ENCODE data around the gene BRD3.
"Not testable (repeated sequence)": the region's sequence is repeated elsewhere in the genome, so short reads cannot be mapped to it uniquely, and the experiment has no call there.

The BRD3 gene

DNA sequence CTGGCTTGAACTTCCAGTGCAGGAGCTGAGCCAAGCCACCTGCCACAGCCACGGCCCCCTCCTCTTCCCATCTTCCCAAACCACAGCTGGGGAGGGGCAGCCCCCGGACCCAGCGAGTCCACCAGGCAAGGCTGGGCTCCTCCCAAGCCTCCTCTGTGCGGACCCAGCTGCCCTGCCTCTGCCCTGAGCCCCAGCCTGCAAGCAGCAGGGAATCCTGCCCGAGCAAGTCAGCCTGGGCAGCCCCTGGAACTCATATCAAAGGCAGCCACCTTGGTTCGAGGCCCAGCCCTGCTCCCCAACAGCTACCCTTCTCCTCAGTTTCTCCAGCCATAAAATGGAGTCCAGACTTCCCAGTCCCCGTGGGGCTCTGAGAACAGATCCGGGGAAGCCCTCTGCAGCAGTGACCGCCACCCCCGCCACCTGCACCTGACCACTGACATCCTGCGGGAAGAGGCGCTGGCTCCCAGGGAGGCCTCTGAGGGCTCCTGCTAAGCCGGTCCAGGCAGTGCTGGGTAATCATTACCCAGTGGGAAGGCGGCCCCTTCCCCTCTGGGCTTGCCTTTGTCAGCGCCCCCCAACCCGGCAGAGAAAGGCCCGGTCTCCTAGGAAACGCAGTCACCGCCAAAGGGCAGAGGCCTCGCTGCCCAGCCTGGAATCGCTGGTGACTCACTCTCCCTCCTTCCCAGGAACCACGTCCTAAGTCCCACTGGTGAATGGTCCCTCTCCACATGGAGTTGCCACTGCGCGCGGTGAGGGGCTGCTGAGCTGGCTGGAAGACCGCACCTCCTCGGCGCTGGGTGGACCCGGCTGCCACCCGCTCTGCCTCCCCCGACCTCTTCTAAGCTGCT lies 77.2 kb downstream of the BRD3 start:
- no peak for DNase-seq

DNA sequence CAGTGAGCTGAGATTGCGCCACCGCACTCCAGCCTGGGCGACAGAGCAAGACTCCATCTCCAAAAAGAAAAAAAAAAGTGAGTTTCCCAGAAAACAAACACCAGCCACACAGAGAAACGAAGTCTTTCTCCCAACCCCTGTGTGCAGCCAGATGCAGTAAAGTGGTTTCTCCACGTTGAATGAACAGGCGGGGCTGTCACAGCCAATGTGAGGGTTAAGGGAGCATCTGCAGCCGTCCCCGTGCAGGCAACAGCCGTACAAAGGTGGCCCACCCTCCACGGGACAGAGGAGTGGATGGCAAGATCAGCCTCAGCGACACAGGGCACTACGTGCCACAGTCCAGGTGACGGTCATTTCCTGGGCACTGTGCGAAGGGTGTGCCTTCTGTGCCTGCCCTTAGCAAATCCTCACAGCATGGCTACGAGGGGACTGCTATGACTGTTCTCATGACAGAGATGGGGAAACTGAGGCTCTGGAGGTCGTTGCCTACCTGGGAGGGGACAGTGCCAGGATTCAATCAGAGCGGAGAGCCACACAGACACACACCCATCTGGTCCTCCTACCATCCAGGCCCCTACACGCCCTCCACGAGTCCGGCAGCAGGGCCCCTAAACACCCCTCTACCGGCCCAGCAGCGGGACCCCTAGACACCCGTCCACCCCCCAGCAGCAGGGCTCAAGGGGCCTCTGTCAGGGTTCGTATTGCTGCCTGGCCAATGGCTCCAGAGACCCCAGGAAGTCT lies 78.0 kb downstream of the BRD3 start:
- no peak for DNase-seq

DNA sequence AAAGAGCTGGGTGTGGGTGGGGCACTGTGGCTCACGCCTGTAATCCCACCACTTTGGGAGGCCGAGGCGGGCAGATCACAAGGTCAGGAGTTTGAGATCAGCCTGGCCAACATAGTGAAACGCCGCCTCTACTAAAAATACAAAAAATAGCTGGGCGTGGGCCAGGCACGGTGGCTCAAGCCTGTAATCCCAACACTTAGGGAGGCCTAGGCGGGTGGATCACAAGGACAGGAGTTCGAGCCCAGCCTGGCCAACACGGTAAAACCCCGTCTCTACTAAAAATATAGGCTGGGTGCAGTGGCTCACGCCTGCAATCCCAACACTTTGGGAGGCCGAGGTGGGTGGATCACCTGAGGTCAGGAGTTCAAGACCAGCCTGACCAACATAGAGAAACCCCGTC lies 79.1 kb downstream of the BRD3 start:
- DNase-seq: not testable (repeated sequence)

DNA sequence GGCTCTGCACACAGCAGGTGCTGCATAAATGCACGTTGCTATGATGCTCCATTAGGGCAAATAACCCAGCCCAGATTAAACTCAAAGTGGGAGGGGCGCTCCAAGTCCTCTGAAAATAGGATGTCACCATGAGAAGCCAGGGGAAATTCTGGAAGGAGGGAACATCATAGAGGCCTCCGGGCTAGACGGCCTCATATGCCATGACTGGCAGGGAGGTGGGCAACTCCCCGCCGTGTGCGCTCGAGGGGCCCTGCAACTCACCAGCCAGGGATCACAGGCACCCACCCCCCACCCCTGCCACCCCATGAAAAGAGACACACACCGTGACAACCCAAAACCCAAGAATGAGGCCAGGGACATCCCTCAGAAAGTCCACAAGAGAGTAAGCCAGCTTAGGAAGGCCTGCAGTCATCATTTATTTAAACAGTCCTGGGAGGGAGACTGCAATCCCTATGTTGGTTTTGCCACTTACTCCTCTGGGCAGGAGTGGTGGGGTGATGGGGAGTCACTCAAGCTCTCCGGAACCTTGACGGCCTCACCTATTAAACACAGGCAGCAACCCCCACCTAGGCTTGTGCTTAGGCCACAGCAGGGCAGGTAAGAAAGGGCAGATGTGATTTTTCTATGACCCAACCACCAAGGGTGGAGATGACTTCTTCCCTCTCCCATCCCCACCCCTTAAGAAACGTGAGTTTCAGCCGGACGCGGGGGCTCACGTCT lies 79.7 kb downstream of the BRD3 start:
- DNase-seq: no peak

DNA sequence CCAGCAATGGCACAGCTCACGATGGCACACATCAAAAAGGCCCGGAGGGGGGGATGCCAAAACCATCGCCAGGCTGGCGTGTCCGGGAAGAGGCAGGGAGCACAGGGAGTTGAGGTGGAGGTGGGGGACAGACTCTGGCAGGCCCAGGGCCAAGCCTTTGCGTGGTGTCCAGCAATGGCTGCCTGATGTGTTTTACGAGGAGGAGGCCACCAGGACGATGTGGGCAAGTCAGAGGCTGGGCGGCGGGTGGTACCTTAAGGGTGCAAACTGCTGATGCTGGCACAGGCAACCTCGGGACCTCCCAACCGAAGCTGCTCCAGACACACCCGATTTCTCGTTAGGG lies 80.4 kb downstream of the BRD3 start:
- no peak for DNase-seq

DNA sequence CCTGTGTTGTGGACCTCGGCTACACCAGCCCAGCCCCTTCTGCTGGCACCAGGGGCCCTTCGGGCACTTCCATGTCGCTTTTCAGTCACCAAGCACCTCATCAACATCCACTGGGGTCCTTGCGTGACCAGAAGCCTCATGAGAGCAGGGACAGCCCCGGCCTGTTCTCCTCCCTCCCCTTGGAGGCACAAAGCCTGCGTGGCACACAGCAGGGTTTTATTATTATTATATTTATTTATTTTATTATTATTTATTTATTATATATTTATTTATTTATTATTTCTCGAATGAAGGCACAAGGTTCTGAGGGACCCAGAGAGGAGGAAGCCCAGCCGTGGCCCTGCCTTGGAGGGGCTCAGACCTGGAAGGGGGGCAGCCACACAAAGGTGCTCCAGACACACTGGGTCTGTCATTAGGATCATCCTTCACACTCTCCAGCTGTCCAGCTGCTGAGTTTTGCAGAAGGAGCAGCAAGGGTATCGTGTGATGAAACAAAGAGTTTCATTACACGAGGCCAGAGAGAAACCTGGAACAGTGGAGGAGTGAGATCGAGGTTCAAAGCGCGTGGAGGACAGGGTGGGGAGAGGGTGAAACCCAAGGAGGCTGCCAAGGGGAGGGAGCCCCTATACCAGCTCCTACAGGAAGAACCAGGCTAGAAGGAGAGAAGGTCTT lies 80.9 kb downstream of the BRD3 start:
- DNase-seq: no peak

DNA sequence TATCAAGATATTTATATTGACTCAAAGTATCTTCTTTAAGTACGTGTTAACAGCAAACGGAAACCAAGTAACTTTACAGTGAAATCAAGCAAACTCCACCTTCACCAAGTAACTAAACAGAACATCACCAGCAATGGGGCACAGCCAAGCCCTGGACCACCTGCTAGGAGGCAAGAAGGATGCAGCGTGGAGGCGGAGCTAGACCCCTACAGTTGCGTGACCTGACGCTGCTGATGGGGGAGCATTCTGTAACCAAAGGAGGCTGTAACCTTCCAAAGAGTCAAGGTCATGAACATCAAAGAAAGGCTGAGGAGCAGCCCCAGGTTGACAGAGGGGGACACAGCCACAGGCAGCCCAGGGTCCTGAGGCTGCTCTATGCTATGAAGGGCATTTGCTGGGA lies 81.8 kb downstream of the BRD3 start:
- DNase-seq: no peak

DNA sequence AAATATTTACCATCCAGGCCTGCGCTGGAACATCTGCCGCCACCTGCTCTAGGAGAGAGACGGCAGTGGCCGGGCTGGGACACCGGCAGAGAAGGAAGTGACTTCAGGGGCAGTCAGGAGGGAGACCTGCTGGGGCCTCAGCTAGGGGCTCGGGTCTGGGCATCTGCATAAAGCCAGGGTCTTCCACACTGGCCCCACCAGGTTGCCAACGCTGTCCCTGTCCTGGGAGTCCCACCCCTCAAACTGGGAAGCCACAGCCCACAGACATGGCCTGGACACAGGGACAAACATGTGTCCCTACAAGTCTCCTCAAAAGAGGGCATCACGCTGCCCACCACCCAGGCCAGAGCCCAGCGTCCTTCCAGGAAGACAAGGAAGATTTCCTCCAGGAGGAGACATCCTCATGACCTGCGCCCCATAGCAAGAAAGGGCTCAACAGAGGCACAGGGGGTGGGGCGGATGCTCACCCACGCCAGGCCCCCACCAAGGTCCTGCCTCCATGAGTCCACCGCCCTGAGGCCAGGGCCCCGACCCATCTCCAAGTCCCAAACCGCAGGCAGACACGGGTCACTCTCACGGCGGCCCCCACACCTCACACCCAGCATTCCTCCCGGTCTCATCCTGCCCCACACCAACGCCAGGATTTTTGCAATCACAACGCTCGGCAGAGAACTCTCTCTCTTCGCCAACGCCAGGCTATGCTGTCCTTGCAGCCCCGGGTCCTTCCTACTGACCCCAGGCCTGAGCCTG lies 84.7 kb downstream of the BRD3 start:
- DNase-seq: no peak

DNA sequence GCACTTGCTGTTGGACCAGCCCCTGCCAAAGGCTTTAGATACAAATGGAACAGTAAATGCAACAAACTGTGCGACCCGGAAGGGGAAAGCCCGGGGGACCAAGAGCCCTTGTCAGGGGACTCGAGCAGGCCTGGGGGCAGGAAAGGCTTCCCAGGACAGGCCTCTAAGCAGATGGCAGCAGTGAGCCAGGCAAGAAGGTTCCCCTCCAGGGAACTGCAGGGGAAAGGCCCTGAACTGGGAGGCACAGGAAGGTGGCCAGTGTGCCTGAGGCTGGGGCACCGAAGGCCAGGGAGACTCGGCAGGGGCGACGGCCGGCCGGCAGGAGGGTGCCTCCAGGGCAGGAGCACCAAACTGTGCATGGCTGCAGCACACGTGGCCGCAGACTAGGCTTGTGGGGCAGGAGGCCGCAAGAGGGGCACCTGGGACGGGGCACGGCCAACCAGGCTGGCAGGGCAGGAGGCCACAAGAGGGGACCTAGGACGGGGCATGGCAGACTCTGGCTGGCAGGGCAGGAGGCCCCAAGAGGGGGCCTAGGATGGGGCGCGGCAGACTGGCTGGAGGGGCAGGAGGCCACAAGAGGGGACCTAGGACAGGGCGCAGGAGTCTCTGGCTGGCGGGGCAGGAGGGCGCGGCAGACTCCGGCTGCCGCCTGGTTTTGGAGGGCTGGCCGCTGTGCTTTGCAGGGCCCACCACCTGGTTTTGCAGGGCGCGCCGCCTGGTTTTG lies 85.7 kb downstream of the BRD3 start:
- no peak for DNase-seq

DNA sequence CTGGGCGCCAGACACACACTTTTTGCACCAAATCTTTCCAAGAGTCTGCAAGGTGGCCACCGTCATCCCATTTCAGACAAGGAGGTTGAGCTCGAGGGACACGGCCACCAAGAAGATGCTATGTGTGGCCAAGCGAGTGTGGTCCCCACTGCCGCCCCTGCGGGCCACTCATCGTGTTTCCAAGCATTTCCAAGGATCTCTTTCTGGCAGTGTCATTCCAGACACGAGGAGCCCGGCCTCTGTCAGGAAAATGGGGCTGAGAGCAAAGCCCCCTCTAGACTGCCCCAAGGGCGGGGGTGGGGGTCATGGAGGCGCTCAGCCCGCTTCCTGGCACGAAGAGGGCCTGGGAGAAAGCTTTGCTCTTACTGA lies 86.3 kb downstream of the BRD3 start:
- DNase-seq: no peak

DNA sequence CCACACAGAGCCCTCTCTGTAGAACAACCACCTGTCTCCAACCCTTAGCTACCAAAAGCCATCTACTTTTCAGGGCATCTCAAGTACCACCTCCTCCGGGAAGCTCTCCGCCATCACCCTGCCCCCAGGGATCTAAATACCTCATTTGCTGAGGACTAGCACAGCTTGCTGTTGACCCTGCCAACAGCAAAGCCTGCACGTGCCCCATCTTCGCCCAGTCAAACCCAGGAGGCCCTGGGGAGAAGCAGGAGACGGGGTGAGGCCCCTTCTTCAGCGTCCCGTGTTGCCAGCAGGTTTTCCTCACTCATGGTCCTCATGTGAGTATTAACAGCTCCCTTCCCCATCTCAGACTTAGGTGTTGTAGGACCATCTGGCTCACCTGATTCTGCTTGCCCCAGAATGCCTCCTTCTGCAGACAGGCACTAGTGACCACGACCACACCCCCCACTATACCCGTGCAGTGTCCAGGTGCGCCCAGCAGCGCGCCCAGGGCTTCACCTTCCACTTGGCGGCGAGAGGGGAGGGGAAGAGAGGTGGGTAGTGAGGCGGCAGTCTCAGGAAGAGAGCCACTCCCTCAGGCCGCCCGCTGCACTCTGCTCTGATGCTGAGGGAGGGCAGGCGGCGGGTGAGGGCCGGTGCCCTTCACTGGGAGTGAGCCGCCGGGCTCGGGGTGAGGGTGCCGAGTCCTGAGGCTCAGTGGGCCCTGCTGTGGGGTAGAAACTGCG lies 86.8 kb downstream of the BRD3 start:
- no peak for DNase-seq
